Activated CD4-positive, alpha-beta T cell treated with anti-CD3 and anti-CD28 coated beads, Interleukin-2, amount 50 U/mL, for 48 hours (primary cell): ENCODE results near the gene CASZ1.

Source experiments
- DNase-seq, 2 experiments: peaks; one replicate each; pipeline ENCODE4 v3.0.0-alpha.2; 2020

The CASZ1 gene

DNA sequence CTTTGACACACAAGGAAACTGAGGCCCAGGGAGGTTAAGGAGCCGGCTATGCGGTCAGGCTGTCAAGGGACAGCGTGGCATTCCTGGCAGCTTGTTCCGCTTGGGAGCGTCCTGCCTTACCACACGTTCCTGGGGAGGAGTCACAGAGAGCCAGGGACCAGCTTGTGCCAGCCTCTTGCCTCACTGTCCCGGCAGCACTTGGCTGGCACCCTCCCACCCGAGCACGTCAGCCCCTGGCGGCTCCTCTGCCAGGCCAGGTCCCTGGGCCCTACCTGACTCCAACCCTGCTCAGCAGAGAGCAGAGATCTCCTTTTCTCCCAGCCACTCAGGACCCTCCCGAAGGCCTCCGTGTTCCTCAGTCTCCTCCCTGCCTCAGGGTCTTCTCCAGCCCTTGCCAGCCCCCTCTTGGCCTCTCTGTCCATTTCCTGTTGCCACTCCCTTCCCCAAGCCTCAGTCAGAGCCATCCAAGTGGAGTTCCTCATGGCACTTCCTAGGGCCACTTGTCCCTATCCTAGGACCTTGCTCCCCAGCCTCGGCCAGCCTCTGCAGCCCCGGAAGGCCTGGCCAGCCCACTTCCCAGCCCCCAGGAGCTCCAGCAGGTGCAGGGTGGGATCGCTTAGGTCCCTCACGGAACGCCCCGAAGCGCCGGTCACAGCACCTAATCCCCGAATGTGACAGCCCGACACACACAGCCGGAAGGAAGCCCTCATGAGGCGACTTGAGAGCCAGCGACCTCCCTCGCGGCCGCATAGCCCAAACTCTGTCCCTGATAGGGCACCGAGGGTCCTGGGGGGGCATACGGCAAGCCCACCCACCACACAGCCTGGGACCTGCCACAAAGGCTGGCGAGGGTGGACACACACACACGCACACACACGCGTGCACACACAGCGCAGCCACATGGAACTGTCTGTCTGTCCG lies 130.3 kb downstream of the CASZ1 start:
- DNase-seq: no peak

DNA sequence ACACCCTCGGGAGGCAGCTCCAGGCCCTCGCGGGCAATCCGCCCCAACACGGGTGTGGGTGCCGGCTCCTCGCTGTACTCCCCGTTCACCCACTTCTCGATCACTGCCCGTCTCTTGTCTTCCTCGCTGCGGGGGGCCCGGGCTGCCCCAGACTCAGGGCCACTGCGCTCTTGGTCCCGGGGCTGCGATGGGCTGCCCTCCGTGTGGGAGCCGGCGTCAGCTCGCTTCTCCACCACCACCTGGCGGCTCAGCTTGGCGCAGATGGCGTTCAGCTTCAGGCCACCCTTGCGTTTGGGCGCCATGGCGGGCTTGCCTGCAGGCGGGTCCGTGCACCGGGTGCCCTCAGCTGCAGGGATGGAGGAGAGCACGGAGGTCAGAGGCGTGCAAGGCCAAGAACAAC lies 131.2 kb downstream of the CASZ1 start:
- no peak for DNase-seq

DNA sequence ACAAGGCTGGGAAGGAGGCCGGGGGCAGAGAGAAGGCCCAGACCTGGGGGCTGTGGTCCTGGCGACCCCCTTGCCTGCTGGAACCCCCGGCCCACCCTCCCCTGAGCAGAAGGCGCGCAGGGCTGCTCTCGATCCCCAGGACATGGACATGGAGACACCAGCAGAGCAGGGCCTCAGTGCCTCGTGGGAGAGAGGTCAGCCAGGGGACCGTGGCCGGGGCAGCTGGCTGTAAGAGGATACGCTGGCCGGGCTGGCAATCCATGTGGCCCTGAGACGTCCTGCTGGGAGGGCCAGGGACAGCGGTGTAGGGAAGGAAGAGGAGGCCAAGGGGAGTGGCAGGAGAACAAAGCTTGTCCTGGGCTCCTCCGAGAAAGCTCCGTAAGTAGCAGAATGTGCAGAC lies 132.2 kb downstream of the CASZ1 start:
- DNase-seq: no peak

DNA sequence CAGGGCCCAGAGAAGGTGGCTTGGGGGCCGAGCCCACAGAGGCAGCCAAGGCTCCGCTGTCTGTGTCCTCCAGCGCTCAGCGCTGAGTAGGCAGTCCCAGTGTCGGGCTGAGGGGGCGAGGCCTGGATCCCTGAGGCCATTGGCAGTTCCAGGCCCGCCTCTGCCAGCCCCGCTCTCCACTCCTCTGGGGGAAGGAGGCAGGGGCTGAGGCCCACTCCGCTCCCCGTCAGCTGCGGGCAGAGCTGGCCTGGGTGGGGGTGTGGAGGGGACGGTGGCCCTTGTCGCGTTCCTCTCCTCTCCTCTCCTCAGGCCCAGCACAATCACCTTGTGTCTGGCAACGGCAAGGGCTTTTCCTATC lies 132.8 kb downstream of the CASZ1 start:
- DNase-seq: no peak

DNA sequence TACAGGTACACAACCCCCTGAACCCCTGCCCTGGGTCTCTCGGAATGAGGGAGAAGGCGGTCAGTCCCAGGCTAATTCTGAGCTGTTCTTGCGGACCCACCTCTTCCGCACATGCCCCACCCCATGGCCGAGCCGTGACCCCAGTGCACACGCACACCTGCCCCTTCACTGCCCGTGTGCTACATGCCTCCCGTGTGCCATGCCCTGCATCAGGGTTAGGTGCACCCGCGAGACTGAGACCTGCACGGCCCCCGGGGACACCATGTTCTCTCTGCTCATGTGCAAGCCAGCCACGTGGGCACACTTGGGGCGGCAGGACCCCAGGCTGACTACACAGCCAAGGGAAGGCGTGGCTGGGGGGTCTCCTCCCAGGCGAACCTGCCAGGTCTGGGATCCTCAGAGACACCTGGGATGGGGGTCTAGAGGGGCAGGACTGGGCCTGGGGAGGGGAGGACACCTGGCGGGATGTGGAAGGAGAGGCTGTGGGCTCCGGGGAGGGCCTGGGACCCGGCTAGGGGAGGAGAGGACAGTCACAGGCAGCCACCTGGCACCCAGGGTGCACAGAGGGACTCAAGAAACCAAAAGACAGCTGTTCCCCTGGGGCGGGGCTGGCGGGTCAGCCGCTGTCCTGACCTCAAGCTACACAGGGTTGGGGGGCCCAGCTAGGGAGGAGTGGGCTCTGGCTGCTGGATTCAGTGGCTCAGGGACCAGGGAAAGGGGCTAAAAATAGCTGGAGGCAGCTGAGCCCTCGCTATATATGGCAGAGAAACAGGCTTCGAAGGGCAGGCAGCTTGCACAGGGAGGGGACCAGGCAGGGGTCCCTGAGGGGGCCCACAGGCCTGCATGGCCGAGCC lies 133.4 kb downstream of the CASZ1 start:
- no peak for DNase-seq

DNA sequence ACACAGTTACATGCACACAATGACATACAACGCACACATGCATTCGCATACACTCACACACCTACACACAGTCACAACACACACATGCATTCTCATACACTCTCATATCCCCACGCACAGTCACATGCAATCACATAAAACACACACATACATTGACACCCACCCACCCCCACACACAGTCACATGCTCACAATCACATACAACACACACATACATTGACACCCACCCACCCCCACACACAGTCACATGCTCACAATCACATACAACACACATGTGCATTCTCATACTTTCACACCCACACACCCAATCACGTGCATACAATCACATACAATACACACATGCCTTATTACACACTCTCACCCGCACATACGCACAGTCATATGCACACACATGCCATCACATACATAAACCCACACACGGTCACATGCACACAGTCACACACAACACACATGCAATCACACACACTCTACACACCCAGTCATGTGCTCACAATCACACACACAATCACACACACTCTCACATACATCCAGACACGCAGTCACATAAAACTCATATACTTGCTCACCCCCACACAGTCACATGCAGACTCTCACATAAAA lies 134.3 kb downstream of the CASZ1 start:
- no peak for DNase-seq

DNA sequence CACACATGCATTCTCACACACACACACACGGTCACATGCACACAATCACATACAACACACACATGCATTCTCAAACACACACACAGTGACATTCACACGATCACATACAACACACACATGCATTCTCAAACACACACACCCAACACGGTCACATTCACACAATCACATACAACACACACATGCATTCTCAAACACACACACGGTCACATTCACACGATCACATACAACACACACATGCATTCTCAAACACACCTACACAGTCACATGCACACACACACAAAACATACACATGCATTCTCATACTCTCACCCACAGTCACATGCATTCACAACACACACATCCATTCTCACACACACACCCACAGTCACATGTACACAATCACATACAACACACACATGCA lies 135.0 kb downstream of the CASZ1 start:
- DNase-seq: no peak

DNA sequence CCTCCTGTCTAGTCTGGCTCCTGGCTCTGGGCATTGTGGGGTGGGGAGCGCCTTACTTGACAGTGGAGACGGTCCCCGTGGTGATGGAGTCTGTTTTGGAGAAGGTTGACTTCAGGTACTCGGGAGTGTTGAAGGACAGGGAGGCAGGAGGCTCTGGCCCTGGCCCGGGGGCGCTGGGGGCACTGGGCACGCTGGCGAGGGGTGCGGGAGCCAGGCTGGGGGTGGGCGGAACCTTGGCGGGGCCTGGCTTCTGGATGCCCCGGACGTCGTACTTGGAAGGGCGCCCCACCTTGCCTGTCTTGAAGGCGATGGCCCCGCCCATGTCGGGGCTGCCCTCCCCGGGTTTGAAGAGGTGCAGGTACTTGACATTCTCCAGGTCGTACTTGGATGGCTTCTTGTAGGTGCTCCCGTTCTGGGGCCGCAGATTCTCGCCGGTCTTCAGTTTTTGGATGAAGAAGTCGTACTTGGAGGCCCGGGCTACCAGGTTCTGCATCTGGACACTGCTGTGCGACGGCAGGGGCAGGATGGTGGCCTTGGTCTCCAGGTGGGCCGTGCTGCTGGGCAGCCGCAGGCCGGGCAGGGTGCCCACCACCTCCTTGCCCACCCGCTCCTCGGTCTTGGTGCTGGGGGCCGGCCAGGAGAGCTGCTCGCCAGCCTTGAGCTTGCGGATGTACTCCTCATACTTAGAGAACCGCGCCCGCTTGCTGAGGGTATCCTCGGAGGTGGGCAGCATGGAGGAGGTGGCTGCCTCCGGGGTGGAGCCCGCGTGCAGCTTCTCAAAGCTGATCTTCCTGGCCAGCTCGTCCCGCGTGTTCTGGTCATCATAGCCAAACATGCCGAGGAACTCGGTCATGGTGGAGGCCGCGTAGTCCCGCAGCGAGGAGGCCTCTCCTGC lies 136.6 kb downstream of the CASZ1 start:
- DNase-seq: no peak

DNA sequence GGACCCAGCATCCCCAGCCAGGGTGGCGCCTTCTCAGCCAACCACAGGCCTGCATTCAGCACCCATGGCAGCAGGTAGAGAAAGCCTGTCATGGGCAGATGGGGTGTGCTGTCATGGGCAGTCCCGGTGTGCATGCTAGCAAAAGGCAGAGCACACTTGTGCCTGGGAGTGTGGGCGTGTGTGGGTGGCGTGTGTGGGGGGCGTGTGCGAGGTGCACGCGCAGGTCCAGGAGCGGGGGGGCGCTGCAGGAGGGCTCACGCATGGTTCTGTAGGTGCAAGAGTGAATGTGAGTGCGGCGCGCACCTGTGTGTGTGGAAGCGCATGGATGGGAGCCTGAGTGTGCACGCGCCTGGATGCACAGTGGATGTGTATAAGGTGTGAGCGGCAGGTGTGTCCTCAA lies 137.2 kb downstream of the CASZ1 start:
- DNase-seq: no peak

DNA sequence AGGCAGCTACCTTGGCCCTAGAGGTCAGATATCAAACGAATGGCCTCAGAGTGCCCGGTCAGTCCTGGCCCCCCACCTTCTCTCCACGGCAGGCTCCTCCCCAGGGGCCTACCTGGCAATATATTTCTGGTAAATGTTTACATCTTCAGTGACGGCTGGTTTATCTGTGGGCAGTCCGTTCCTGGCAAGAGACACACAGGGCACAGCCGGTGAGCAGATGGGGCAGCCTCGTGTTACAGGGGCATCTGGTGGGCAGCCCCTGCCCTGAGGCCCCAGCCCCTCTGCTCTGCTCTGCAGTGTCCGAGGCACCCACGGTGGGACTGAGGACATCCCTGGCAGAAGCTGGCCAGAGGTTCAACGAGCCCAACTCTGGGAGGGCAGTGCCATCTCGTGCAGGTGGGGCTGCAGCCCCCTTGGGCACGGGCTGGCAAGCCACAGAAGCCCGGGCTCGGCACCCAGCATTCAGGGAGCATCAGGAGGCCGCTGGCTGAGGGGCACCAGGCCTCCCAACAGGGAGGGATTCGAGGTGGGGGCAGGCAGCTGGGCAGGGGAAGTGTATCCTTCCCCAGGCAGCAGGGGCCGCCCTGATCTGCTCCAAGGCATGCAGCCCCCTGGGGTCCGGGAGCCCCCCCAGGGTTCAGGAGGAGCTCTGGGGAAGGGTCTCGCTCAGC lies 137.9 kb downstream of the CASZ1 start:
- no peak for DNase-seq

DNA sequence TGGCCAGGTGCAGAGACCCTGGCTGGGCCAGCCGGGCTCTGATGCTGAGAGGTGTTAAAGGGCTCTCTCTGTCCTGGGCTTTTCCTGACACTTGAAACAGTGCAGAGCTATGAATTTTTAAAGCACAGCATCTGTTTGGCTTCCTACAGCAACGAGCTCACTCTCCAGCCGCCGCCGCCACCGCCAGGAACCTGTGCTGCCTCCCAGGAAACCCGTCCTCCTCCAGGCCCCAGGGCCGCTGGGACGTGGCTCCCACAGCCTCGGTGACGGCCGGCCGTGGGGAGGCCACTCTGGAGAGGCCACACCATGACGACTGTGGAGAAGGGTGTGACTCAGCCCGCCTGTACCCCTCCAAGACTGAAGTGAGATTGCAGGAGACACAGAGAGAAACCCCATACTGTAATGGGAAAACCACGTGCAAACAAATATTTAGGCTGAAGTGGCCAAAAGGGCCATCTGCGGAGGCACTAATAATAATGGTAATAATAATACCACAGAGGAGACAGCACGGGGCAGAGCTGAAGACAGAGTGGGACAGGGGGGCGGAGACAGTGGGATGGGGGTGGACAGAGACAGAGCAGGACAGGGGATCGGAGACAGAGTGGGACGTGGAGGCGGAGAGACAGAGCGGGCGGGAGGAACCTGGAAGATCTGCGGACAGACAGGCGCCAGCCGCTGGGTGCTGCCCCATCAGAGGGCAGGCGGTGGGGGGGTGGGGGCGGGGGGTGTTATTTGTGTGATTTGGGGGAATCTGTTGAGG lies 139.2 kb downstream of the CASZ1 start:
- no peak for DNase-seq

DNA sequence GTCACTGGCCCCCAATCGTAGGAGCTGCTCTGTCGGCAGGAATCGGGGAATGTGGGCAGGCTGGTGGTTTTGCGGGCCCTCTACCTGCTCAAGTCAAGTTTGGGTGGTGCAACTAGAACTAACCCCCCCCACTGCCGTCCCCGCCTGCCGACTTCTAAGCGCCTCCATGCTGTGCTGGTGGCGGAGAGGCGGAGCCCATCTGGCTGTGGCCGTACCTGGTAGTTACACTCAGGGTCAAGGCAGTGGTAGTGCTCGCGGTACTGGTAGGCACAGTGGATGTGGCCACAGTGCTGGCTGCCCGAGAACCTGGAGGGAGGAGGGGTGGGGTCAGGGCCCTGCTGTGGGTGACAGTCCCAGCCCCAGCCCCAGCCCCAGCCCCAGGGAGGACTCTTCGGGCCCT lies 140.0 kb downstream of the CASZ1 start:
- DNase-seq: no peak

DNA sequence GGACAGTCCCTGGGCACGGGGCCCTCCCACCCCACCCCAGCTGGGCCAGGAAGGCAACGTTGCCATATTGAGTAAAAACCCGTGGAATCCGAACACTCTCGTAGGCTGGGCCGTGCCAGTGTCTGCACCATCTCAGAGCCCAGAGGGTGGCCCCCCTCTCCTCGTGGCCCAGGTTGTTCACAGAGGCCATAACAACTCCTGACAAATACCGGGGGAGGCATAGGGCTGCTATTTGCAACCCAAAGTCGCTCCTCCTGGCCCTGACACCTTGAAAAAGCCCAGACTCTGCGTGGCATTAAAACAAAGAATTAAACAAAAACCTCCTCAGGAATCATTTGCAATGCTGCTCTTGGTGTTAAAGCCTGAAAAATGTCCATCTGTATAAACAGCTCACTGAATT lies 141.4 kb downstream of the CASZ1 start:
- no peak for DNase-seq

DNA sequence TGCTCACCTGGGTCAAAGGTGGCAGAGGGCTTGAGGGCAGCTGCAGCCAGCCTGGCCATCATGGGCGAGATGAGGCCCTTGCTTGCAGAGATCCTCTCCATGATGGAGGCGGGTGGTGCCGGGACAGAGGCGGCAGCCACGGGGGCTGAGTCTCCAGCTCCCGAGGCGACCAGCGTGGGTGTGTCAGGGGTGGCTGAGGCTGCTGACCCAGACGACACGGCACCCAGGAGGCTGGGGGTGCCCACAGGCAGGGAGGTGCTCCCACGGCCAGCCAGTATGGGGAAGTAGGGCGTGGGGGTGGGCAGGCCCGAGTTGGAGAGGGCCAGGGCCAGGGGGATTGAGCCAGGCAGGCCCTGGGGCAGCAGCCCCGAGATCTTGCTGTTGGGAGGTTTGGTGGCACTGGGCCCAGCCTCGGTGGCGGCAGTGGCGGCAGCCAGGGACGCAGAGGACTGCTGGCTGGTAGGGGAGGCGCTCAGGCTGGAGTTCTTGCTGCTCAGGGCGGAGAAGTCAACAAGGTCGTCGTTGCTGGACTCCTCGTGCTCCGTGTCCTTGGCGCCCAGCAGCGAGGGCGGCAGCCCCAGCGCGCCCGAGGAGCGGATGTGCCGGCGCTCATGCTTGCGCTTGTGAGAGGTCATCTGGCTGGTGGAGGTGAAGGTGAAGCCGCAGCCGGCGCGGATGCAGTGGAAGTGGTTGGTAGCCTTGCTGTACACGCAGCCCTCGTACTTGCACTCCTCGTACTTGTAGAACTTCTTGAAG lies 142.9 kb downstream of the CASZ1 start:
- no peak for DNase-seq

DNA sequence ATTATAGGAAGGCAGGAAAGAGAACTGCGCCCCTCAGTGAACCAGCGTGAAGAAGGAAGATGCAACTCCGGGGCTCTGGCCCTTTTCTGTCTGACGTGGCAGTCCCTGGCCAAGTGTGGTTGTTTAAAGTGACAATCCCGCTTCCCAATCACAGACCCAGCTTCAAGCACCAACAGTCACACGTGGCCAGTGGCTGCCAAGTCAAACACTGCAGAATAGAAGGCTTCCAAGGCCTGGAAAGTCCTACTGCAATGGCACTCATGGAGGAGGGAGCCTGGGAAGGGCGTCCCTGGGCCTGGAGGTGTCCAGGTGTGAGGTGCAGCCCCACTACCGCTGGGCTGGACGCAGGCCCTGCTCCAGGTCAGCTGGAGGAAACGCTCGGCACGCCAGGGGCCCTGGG lies 143.8 kb downstream of the CASZ1 start:
- no peak for DNase-seq

DNA sequence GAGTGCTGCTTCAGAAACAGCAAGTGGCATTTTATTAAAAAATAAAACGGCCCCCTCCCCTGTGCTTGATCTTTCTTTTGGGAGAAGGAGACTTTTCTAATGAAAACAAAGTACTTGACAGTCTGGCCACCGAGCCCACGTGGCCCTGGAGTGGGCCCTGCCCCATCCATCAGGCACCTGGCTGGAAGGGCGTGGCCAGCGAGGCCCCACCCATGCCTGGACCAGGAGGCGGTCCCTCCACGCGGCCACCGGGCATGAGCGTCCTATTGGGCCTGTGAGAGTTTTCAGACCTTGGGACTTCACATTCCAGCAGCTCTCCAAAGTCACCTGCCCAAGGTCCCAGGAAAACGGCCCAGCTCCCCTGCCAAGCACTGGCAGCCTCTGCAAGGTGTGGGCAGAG lies 144.7 kb downstream of the CASZ1 start:
- no peak for DNase-seq

DNA sequence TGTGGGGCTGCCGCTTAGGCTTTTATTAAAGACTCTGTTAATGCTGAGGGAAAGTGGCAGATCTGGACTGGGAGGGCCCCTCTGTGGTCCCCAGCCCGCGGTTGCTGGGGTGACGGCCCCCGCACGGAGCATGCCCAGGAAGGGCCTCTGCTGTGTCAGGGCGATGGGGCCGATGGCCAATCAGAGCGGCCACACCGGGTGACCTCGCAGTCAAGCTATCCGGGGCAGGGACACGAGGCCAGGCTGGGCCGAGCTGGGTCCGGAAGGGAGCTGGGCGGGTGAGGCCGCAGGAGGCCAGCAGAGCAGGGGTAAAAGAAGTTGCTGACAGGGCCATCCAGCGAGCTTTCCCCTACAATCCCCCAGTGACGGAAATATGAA lies 145.1 kb downstream of the CASZ1 start:
- DNase-seq: no peak

DNA sequence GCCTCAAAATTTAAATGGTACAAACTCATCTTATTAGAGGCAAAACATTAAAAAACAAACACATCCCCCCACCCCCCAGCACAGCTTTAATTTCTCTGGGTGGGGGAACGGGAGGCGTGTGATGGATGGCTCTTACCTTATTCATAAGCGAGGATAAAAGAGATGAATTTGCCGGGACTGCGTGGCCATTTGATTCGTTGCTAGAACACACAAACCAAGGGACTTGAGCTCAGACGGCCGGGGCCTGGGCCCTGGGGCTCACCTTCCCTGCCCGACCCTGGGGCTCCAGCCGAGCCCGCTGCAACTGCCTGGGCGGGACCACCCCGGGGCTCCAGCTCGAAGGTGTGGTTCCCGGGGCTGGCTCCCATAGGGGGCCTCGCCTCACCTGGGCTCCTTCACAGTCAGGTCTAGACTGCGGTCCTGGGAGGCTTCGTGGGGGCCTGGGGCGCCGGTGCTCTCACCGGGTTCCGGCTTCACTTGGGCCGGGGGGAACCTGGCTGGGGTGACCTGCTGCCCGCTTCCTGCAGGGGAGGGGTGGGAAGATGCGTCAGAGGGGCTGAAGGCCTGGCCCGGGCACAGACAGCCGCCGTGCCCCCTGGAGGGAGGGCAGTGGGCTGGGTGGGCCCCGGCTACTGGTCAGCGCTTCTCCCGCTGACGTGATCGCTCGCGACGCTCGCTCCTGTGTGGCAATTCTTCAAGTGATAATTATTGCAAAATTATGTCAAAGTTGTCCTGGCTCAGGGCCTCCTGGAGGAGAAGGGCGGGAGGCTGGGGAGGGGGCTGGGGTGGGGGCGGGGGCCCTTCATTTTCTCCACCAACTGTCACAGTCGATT lies 145.7 kb downstream of the CASZ1 start:
- DNase-seq: no peak

DNA sequence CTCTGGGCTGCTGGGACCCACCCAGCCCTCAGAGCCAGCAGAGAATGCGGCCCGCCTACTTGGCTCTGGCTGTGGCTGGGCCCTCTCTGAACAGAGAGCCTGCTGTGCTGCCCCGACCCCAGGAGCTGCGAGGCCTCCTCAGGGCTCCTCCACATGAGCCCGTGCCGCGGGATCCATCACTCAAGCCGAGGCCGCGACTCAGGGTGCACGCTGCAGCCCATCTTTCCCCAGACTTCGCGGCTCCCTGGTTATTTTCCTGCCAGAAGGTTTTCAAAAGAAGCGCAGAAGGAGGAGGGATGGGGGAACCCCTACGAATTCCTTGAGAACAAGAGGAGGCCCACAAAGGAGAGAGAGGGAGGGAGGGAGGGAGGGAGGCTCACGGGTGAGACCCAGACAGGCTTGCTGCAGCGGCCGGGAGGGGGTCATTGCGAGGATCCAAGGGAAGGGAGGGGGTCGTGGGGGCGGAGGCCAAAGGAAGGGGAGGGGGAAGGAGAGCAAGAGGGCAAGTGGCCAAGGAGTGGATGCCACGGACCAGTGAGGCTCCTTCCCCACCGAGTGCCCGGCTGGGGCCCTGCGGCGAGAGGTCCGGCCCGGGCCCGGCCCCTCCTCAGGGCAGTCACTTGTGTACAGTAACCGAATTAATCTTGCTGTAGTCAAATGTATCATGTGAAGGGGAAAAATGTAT lies 146.8 kb downstream of the CASZ1 start:
- no peak for DNase-seq
